Activated naive CD4-positive, alpha-beta T cell (primary cell): Measurements from ENCODE around the gene BHLHE40.

Experiments used
- DNase-seq, 4 experiments: peaks; one replicate each; lab custom pipeline; 2025; lab: John Stamatoyannopoulos, UW

The BHLHE40 gene

GRCh38 chr3:5019411-5020241 lies 40.4 kb downstream of the BHLHE40 start:
- DNase-seq: peak; percentile 10 to 72 (median 44)

GRCh38 chr3:5020242-5020722 lies 41.0 kb downstream of the BHLHE40 start:
- DNase-seq: no peak

- no peak for DNase-seq
Observed at GRCh38 chr3:5021116-5022092, 42.2 kb downstream of the BHLHE40 start.

GRCh38 chr3:5022187-5022965 lies 43.1 kb downstream of the BHLHE40 start:
- DNase-seq: no peak

GRCh38 chr3:5022966-5023776 lies 43.9 kb downstream of the BHLHE40 start:
- no peak for DNase-seq

- DNase-seq: no peak
Observed at GRCh38 chr3:5023777-5024346, 44.6 kb downstream of the BHLHE40 start.

- DNase-seq: no peak
Observed at GRCh38 chr3:5026046-5026362, 46.8 kb downstream of the BHLHE40 start.

- DNase-seq: no peak
Observed at GRCh38 chr3:5029715-5030114, 50.5 kb downstream of the BHLHE40 start.

GRCh38 chr3:5030152-5030551 lies 50.9 kb downstream of the BHLHE40 start:
- no peak for DNase-seq

GRCh38 chr3:5032844-5033243 lies 53.6 kb downstream of the BHLHE40 start:
- DNase-seq: no peak
